CD4-positive, alpha-beta T cell treated with Interleukin-6 for 4 hours (primary cell): ENCODE results near the gene BMP6.

Experiments used
- DNase-seq: peaks from one replicate; pipeline ENCODE4 v3.0.0-alpha.2; 2020; ENCODE audit warnings: mixed read lengths

The BMP6 gene

GRCh38 chr6:7836371-7837026 lies 110.6 kb downstream of the BMP6 start:
- DNase-seq: no peak

- DNase-seq: no peak
These were observed 116.0 kb downstream of the BMP6 start for GRCh38 chr6:7841781-7842468.

DNA sequence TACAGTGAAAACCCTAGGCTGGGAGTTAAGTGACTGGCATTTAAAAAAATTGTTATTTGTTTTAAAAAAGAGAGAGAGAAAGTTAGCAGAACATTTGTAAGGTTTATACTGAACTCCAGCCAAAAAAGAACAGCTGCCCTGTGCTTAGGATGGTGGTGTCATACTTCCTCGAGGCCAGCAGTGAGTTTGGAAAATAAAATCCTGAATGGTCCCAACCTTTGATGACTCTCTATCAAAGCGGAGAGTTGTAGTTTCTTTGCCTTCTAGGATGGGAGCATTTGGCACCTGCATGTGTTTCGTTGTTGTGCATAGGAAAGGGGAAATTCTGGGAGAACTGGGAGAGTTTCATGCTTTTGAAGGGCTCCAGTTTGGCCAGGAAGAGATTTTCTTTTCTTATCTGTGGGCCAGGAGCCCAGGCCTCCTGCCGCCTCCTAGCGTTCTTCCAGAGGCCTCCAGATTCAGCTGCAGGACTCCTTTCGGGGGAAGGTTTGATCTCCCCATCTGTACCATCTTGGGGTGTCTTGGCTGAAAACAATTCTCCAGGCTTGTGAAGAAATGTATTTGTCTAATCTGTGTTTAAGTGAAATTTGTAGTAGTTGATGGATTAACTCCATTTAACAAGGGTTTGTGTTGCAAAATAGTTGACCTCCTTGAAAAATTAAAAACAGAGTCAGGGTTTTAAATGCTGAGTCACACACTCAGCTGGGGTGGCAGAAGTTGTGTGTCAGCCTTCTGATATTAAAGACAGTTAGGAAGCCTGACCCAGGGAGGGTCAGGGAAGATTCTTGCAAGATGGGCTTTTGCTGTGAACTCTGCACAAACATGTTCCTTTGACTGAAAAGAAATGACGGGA lies 121.3 kb downstream of the BMP6 start:
- DNase-seq: no peak

DNA sequence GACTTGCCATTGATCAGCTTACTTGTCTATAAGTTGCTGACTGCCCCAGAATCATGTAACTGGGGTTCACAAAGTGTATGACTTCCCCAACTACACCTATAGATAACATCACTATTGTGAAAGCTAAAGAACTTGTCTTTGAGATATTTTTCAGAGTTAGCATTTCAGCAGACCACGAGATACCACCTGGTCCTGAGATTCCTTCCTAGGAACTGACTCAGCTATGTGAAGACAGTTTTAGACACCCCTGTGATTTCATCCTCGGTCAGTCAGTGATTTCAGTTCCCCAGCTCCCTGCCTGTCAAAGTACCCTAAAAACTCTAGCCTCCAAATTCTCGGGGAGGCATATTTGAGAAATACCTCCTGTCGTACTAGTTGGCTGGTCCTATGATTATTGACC lies 122.3 kb downstream of the BMP6 start:
- DNase-seq: no peak

DNA sequence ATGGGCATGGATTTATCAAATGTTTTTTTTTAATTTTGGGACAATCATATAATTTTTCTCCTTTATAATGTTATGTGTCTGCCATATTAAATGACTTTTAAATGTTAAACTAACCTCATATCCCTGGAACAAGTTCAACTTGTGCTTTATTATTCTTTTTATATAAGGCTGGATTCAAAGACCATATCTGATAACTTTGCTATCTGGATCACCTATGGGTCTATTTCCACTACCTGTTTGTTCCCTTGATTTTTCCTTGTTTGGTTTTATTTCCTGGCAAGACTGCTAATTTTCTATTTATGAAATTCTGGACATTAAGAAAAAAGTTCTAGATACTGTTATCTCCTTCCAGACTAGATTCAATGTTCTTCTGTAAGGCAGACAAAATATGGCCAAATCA lies 125.9 kb downstream of the BMP6 start:
- no peak for DNase-seq

DNA sequence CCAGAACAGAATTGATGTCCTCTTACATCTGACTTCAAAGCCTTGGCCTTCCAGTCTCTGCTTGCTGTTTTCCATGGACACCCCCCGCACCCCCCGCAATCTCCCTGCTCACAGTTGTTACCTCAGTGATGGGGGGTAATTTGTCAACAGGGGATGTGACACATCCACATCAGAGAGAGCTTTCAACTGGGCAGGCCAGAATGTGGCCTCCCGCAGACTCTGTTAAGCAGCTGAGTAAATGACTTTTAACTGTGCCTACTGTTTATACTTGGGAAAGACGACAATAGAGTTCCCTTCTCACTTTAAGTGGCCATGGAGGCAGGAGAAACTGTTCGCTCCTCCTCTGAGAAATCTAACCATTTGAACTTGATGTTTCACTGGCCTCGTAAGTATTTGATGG lies 133.7 kb downstream of the BMP6 start:
- no peak for DNase-seq

- no peak for DNase-seq
These were observed 139.9 kb downstream of the BMP6 start for GRCh38 chr6:7865781-7866180.

- DNase-seq: no peak
These were observed 140.6 kb downstream of the BMP6 start for GRCh38 chr6:7866526-7866925.

GRCh38 chr6:7868926-7869325 lies 143.0 kb downstream of the BMP6 start:
- DNase-seq: no peak

- no peak for DNase-seq
These were observed 152.6 kb downstream of the BMP6 start for GRCh38 chr6:7878401-7878964.

GRCh38 chr6:7879043-7879442 lies 153.1 kb downstream of the BMP6 start:
- no peak for DNase-seq

DNA sequence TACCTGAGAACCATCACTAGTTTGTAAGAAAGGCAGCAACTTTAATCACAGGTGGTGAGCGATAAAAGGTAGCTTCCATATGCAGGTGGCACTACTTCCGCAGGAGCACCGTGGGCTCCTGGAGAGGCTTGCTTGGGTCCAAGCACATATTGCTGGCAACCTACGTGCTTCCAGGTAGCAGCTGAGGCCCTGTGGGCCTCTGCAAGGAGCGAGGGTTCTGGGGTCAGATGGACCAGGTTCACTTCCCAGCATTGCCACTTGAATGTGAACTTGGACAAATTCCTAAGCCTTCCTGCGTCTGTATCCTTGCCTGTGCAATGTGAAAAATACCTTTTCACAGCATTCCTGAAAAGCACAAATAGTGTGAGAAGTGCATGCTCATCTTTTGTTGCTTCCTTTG lies 153.7 kb downstream of the BMP6 start:
- DNase-seq: no peak

DNA sequence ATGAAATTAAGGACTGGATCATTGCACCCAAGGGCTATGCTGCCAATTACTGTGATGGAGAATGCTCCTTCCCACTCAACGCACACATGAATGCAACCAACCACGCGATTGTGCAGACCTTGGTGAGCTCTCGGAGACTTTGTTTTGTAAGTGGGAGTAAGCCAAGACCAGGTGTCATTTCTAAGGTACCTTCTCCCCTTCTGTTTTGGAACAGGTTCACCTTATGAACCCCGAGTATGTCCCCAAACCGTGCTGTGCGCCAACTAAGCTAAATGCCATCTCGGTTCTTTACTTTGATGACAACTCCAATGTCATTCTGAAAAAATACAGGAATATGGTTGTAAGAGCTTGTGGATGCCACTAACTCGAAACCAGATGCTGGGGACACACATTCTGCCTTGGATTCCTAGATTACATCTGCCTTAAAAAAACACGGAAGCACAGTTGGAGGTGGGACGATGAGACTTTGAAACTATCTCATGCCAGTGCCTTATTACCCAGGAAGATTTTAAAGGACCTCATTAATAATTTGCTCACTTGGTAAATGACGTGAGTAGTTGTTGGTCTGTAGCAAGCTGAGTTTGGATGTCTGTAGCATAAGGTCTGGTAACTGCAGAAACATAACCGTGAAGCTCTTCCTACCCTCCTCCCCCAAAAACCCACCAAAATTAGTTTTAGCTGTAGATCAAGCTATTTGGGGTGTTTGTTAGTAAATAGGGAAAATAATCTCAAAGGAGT lies 154.2 kb downstream of the BMP6 start:
- no peak for DNase-seq

DNA sequence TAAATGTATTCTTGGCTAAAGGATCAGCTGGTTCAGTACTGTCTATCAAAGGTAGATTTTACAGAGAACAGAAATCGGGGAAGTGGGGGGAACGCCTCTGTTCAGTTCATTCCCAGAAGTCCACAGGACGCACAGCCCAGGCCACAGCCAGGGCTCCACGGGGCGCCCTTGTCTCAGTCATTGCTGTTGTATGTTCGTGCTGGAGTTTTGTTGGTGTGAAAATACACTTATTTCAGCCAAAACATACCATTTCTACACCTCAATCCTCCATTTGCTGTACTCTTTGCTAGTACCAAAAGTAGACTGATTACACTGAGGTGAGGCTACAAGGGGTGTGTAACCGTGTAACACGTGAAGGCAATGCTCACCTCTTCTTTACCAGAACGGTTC lies 154.8 kb downstream of the BMP6 start:
- DNase-seq: no peak

- no peak for DNase-seq
These were observed 156.0 kb downstream of the BMP6 start for GRCh38 chr6:7881765-7882500.

DNA sequence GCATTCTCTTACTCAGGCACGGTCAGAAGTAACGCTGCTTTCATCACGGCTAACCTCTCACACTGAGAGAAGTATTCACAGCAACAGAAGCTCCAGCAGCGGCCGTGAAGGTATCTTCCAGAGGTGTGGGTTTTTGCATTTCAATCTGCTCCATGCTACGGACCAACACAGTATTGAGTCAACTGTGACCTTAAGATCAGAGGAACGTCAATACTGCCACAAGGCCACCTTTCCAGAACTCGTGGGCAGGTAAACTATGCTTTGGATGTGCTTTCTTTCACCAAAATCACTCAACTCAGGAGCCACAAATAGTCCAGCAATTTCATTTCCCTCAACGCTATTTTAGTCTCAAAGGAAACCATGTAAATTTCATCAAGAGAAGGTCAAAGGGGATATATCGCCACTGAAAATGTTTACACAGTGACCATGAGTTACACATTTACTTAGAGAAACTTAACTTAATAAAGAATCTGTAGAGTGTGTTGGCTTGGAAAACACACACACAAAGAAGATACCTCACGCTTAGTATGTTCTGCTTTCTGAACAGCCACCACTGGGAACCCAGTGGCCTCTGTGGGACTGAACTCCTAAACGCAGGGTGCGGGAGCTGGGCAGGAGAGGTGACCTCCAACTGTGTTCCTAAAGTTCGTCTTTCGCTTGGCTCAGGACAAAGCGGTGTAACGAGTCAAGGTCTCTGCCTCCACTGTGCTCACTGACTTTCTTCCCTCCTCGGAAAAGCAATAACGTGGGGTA lies 156.8 kb downstream of the BMP6 start:
- DNase-seq: no peak

DNA sequence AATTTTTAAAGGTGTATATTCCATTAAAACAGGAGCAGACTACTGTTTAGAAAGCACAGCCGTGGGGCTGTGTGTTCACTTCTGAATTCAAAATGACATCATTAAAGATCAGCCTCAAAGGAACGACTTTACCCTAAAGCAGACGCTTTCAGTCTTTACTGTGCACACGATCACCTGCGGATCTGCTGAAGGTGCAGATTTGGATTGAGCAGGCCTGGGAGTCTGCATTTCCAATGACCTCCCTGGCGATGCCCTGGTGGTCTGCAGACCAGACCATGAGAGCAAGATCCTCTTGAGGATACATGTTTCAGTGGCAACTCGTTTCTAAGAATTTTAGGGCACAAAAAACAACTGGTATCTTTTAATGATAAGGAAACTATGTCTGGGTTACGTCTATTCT lies 157.5 kb downstream of the BMP6 start:
- no peak for DNase-seq

DNA sequence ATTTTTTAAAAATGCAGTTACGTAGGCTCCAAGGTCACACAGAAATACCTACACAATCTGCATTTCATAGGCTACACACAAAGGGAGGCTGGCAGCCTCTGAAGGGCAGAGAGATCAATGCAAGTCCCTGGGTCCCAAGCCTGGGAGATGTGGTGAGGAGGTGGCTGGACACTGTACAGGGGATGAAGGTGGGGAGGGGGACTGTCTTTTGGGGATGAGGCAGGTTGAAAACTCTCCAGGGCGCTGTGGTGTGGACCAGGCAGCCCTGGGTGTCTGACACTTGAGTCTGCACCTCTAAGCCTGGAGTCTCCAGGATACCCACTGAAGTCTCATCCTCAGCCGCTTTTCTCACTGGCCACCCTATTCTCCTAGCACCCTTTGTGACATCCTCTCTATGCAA lies 160.2 kb downstream of the BMP6 start:
- DNase-seq: no peak

DNA sequence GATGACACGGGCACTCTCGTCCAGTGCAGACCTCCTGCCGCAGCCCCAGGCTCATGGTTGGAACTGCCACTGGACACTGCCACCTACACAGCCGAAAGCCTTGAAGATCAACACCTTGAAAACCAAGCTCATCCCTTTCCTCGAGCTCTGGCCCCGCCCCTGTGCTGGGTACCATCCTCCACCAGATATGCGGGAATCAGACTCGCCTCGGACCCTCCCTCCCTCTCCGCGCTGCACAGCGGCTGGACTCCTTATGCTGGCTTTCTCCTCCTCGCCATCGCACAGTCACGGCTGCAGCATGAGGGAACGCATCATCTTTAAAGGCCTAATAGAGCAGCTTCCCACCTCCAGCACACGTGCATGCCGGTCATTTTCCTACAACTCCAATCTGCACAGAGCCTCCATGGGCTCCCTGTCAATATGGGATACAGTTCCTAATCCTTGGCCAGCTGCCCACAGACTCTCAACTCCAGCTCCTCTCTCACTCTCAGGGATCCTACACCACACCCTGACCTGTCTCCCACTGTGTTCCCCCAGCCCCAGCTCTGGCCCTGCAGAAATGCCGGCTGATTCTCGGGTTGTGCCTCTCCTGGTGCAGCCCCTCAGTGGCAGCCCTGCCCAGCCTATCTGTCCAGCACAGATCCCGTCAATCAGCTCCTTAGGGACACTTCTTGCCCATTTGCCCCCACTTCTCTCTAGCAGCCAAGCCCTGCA lies 161.5 kb downstream of the BMP6 start:
- no peak for DNase-seq

- no peak for DNase-seq
These were observed 162.9 kb downstream of the BMP6 start for GRCh38 chr6:7888587-7889357.
